HL-60 (cell line): ENCODE results near the gene PTPRD.

Source experiments
- GABPA ChIP-seq: IDR thresholded peaks from 2 replicates; pipeline ENCODE4 v1.6.1; 2012; ENCODE audit warnings: low read depth
- POLR2AphosphoS5 ChIP-seq: IDR thresholded peaks from 2 replicates; pipeline ENCODE4 v1.6.1; 2012; ENCODE audit warnings: low read depth
- SPI1 ChIP-seq: IDR thresholded peaks from 2 replicates; pipeline ENCODE4 v1.6.1; 2012; ENCODE audit warnings: low read depth, mild to moderate bottlenecking, borderline replicate concordance
- TF ChIP-seq, protein P1 (sequence below): IDR thresholded peaks from one replicate; pipeline ENCODE4 v1.5.1; 2011; ENCODE audit warnings: low read length, control low read depth, inconsistent platforms; ENCODE audit not compliant: insufficient read depth
- TF ChIP-seq, protein P2 (sequence below): IDR thresholded peaks from 2 replicates; pipeline ENCODE4 v1.6.1; 2012; ENCODE audit warnings: low read depth; ENCODE audit not compliant: insufficient replicate concordance

DNA sequence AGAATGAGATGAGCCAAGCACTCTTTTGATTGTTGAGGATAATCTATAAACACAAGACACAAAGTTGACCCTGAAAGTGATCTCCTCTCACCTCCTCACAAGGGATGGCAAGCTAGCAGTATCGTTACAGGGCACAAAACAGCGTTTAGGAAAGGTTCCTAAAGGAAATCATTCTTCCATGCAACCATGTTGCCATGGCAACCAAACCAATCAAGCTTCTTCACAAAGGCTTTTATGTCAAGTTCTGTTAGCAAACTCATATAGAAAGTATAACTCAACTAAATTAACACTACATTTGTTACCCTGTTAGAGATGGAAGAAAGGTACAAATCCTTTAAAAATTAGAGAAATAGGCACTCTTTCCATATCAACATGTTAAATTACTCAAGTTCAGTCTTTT lies 1796.4 kb downstream of the PTPRD start:
- TF ChIP-seq, protein P1, sequence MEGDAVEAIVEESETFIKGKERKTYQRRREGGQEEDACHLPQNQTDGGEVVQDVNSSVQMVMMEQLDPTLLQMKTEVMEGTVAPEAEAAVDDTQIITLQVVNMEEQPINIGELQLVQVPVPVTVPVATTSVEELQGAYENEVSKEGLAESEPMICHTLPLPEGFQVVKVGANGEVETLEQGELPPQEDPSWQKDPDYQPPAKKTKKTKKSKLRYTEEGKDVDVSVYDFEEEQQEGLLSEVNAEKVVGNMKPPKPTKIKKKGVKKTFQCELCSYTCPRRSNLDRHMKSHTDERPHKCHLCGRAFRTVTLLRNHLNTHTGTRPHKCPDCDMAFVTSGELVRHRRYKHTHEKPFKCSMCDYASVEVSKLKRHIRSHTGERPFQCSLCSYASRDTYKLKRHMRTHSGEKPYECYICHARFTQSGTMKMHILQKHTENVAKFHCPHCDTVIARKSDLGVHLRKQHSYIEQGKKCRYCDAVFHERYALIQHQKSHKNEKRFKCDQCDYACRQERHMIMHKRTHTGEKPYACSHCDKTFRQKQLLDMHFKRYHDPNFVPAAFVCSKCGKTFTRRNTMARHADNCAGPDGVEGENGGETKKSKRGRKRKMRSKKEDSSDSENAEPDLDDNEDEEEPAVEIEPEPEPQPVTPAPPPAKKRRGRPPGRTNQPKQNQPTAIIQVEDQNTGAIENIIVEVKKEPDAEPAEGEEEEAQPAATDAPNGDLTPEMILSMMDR: no peak
- TF ChIP-seq POLR2AphosphoS5: no peak
- TF ChIP-seq, protein P2, sequence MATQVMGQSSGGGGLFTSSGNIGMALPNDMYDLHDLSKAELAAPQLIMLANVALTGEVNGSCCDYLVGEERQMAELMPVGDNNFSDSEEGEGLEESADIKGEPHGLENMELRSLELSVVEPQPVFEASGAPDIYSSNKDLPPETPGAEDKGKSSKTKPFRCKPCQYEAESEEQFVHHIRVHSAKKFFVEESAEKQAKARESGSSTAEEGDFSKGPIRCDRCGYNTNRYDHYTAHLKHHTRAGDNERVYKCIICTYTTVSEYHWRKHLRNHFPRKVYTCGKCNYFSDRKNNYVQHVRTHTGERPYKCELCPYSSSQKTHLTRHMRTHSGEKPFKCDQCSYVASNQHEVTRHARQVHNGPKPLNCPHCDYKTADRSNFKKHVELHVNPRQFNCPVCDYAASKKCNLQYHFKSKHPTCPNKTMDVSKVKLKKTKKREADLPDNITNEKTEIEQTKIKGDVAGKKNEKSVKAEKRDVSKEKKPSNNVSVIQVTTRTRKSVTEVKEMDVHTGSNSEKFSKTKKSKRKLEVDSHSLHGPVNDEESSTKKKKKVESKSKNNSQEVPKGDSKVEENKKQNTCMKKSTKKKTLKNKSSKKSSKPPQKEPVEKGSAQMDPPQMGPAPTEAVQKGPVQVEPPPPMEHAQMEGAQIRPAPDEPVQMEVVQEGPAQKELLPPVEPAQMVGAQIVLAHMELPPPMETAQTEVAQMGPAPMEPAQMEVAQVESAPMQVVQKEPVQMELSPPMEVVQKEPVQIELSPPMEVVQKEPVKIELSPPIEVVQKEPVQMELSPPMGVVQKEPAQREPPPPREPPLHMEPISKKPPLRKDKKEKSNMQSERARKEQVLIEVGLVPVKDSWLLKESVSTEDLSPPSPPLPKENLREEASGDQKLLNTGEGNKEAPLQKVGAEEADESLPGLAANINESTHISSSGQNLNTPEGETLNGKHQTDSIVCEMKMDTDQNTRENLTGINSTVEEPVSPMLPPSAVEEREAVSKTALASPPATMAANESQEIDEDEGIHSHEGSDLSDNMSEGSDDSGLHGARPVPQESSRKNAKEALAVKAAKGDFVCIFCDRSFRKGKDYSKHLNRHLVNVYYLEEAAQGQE: no peak
- no peak for TF ChIP-seq SPI1
- no peak for TF ChIP-seq GABPA
